AG10803 (cell line): ENCODE data around the gene SCAF8.

Source experiments
- DNase-seq: peaks from one replicate; pipeline ENCODE4 v3.0.0; 2010; ENCODE audit warnings: low read depth
- H3K4me3 ChIP-seq: 2 replicates; pipeline ENCODE4 v1.5.1; 2011; ENCODE audit warnings: mild to moderate bottlenecking, low read length, control low read depth
- TF ChIP-seq, protein P1 (sequence below): conservative IDR thresholded peaks from 2 replicates; pipeline ENCODE4 v1.5.1; 2011; ENCODE audit warnings: mild to moderate bottlenecking, low read length, control low read depth, inconsistent platforms

Gene SCAF8

DNA sequence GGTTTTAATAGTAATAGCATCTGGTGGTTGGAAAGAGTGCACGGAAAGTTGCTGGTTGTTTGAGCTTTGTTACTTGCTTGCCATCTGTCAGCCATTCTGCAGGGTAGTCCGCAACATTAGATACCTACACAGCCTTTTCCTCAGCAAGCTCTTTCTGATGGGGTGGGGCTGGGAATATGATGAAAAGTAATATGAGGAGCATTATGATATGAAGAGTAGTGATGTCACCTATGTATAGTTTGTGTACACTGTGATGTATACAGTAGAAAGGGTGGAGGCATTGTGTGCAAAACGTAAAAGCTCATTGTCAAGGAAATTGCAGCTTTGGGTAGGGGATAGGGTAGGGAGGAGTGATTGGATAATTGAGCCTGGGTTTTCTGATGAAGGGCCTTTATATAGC lies 16.1 kb downstream of the SCAF8 start:
- no peak overlapping the region for H3K4me3 ChIP-seq
- TF ChIP-seq, protein P1, sequence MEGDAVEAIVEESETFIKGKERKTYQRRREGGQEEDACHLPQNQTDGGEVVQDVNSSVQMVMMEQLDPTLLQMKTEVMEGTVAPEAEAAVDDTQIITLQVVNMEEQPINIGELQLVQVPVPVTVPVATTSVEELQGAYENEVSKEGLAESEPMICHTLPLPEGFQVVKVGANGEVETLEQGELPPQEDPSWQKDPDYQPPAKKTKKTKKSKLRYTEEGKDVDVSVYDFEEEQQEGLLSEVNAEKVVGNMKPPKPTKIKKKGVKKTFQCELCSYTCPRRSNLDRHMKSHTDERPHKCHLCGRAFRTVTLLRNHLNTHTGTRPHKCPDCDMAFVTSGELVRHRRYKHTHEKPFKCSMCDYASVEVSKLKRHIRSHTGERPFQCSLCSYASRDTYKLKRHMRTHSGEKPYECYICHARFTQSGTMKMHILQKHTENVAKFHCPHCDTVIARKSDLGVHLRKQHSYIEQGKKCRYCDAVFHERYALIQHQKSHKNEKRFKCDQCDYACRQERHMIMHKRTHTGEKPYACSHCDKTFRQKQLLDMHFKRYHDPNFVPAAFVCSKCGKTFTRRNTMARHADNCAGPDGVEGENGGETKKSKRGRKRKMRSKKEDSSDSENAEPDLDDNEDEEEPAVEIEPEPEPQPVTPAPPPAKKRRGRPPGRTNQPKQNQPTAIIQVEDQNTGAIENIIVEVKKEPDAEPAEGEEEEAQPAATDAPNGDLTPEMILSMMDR = no peak
- DNase-seq = no peak

DNA sequence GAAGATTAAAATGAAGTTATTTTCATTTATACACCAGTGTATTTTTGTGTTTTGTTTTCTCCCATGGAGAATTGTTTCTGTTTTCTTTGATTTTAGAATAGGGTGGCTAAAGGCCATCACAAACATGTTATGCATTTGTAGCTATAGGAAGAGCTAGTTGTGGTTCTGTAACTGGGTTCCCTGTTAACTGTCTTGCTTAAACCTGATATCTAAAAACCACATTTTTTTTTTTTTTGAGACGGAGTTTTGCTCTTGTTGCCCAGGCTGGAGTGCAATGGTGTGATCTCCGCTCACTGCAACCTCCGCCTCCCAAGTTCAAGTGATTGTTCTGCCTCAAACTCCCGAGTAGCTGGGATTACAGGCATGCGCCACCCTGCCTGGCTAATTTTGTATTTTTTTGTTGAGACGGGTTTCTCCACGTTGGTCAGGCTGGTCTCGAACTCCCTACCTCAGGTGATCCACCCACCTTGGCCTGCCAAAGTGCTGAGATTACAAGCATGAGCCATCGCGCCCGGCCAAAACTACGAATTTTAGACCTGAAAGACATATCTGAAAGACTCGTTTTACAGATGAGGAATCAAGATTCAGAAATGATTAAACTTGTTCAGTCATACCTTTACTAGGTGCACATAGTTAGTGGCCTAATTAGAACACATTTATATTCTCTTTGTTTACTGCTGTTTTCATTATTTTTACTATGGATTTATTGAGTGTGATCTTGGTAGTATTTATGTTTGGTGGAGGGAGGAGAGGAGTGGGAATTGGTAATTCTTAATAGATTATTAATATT lies 18.0 kb downstream of the SCAF8 start:
- no peak for DNase-seq
- no peak overlapping the region for H3K4me3 ChIP-seq
- TF ChIP-seq, protein P1 = no peak

DNA sequence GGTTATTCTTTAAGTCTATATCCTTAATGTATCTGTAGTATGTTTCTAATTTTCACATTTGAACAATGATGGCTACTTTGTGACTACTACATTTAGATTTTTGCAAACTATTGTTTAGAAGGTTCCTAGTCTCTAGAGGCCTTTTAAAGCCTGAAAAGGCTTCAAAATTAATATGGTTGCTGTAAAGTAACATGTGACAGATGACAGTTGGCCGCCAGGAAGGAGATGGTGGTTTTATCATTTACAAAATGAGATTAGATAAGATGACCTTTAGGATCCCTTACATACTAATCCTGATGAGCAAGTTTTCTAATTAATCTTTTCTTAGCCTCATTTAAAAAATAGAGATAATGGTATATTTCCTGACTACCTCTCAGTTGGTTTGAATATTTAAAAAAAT lies 18.8 kb downstream of the SCAF8 start:
- TF ChIP-seq, protein P1 = no peak
- DNase-seq = no peak

DNA sequence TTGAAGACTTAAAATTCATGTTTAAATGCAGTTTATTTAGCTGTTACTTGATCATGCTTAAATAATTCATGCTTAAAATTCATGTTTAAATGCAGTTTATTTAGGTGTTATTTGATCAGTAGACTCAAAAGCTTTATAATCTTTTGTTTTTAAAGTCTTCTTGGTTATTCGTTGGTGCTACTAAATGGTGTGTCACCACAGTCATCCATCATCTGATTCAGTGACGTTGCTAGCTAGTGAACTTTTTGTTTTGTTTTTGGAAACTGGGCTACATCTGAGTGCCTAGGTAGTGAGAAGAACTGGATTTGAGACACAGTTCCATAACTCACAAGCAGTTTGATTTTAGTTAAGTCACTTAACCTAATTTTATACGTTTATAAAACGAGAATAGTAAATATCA lies 20.9 kb downstream of the SCAF8 start:
- TF ChIP-seq, protein P1 = no peak
- DNase-seq = peak; percentile 21
- no peak overlapping the region for H3K4me3 ChIP-seq

More for the DNA sequence above, 18.8 kb downstream of the SCAF8 start:
- H3K4me3 ChIP-seq = no peak overlapping the region

DNA sequence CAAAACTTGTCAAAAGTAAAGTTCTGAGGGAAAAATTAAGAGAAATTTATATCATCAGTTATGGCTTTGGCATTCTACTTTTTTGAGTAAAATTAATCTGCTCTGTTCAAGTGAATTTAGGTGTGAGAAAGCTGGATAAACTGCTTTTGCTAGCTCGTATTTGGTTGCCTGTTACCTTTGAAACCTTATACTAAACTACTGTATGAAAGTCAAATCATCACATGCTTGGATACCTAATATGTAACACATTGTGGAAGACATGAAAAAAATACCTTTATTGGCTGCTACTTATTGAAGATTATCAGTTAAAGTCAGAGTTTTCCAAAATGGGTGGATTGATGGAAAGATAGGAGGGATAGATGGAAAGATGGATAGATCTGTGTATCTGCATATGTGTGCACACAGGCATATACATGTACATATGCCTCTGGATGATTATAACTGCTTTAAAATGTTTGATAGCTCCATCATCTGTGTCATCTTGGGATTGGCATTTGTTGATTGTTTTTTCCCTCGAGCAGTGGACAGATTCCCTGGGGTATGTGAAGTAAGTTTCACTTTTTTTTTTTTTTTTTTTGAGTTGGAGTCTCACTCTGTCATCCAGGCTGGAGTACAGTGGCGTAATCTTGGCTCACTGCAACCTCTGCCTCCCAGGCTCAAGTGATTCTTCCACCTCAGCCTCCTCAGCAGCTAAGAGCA lies 24.3 kb downstream of the SCAF8 start:
- TF ChIP-seq, protein P1 = no peak
- no peak overlapping the region for H3K4me3 ChIP-seq
- DNase-seq = peak; percentile 5

DNA sequence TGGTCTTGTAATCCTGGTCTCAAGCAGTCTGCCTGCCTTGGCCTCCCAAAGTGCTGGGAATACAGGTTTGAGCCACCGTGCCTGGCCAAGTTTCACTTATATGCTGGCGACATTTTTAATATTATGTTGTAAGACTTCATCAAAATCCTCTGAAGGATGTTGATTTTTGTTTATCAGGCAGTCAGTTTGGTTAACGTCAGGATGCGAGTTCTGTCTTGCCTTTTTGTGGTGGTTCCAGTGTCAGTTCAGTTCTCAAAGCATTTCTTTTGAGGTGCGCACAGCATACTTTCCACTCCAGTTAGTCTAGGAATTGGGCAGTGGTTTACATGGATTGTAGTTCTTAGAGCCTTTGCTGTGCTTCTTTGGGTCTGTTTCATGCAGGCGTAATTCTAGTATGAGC lies 24.9 kb downstream of the SCAF8 start:
- DNase-seq = no peak
- TF ChIP-seq, protein P1 = no peak
- no peak overlapping the region for H3K4me3 ChIP-seq

DNA sequence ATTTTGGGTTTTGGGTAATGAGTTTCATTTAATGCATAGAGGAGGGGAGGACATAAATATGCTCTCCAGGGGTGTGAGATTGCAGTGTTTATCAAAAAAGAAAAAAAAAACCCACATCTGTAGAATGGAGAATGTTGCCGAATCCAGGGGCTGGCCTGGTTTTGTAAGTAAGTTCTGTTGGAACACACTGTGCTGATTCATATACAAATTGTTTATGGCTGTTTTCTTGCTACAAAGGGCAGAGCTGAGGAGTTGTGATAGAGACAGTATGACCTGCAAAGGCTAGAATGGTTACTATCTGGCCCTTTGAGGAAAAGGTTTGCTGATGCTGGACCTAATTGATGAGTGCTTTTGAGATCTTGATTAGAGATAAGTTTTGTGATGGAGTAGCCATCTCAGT lies 30.4 kb downstream of the SCAF8 start:
- DNase-seq = no peak
- TF ChIP-seq, protein P1 = no peak
- no peak overlapping the region for H3K4me3 ChIP-seq
